ENCODE data around the gene KLHL22.

- no peak for TF ChIP-seq JUND (IDR thresholded peaks at IDR 0.05)
- TF ChIP-seq CTCF (IDR thresholded peaks at IDR 0.05; ENCODE audit: low read depth, low read length, missing input control): no peak
- no peak for TF ChIP-seq TAF1 (conservative IDR thresholded peaks at IDR 0.05)
These were observed 37.0 kb downstream of the KLHL22 start for GRCh38 chr22:20458530-20459151.

Data from liver (tissue), 3 donors.